ENCODE data around the gene PTGIR.

- TF ChIP-seq CTCF (conservative IDR thresholded peaks at IDR 0.05 in 1 of 2, IDR thresholded peaks at IDR 0.05 in 1 of 2; ENCODE audit: extremely low read depth in 1 of 2, insufficient read depth in 1 of 2, low read depth in 1 of 2, low read length in 2 of 2) (no peak), EZH2 (IDR thresholded peaks at IDR 0.05; ENCODE audit: borderline replicate concordance, low read length) (no peak)
These were observed 25.0 kb downstream of the PTGIR start for GRCh38 chr19:46599716-46600373.
